ENCODE measurements around the gene CRELD1.

DNA sequence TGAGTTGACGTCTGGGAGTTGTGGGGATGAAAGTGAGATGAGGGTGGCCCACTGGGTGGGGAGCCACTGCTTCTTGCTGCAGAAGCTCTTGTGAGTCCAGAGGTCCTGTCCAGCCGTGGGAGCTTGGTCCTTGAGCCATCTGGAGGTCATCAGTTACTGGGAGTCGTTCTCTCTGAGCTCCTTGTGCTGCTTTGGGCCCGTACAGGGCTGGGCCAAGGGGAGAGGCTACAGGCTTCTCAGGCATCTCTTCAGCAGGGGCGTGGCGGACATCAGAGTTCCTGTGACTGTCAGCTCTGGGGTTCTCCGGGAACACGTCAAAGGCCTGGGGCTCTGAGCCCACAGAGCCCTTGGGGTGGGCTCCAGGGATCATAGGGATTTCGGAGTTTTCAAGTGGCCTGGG lies 16.0 kb downstream of the CRELD1 start:
- TF ChIP-seq XRCC4 (IDR thresholded peaks at IDR 0.05; ENCODE audit: extremely low read depth, insufficient read depth, insufficient read length) (no peak), POLR2A (conservative IDR thresholded peaks at IDR 0.05) (no peak), BRF1 (IDR thresholded peaks at IDR 0.05; ENCODE audit: borderline replicate concordance, extremely low read depth, insufficient read length) (no peak), HIVEP1 (CRISPR knock-in tag; IDR thresholded peaks at IDR 0.05) (no peak)
- TF ChIP-seq, protein P1, sequence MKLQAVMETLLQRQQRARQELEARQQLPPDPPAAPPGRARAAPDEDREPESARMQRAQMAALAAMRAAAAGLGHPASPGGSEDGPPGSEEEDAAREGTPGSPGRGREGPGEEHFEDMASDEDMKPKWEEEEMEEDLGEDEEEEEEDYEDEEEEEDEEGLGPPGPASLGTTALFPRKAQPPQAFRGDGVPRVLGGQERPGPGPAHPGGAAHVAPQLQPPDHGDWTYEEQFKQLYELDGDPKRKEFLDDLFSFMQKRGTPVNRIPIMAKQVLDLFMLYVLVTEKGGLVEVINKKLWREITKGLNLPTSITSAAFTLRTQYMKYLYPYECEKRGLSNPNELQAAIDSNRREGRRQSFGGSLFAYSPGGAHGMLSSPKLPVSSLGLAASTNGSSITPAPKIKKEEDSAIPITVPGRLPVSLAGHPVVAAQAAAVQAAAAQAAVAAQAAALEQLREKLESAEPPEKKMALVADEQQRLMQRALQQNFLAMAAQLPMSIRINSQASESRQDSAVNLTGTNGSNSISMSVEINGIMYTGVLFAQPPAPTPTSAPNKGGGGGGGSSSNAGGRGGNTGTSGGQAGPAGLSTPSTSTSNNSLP (IDR thresholded peaks at IDR 0.05; ENCODE audit: borderline replicate concordance, low read depth, low read length): no peak
